ENCODE measurements around the gene RXFP1.

Gene RXFP1

DNA sequence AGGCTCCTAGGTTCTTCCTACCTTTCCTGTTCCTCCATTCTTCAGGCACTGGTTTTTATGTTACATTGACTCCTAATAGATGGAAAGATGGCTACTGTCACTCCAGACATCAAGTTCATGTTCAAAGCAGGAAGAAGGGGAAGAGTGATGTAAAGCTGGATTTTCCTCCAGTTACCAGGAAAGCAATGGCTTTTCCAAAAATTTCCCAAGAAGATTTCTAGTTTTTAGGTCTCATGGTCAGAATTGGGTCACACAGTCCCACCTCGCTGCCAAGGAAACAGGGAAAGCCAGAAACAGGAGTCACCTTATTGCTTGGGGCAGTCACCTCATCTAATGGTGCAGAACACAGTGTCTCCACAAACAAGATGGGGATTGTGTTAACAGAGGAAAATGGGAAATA lies 21.5 kb downstream of the RXFP1 start:
- DNase-seq, result no peak

DNA sequence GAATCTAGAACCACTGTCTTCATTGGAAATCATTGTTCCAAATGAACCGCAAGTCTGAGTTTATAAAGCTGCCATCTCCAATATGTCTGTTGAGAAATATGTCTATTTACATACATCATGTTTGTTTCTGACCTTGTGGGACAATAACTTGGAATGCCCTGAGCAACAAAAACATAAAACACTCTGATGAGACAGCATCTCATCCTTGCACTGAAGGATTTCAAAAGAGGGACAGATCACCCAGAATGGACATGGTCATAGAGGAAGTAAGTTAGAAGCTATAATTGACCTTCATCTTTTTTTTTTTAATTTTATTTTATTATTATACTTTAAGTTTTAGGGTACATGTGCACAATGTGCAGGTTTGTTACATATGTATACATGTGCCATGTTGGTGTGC lies 22.5 kb downstream of the RXFP1 start:
- DNase-seq, result peak in 3 of 4 experiments; percentile 13 to 49 (median 15)

DNA sequence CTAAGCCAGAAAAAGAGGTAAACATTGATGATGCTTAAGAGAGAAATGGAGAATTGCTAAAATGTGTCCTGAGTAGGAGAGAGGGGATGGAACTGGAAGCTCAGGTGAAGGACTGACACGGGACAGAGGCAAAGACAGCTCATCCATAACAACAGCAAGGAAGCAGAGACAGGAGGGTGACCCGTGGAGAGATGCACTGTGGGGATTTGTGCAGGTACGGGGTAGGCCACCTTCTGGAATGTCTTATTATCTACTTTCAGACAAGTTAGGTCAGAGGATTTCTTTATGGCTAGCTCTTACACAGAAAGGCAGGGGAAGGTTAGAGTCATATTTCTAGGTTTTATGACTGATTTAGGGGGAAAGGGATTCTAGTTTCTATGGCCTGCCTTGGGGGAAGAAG lies 31.7 kb downstream of the RXFP1 start:
- no peak for DNase-seq

DNA sequence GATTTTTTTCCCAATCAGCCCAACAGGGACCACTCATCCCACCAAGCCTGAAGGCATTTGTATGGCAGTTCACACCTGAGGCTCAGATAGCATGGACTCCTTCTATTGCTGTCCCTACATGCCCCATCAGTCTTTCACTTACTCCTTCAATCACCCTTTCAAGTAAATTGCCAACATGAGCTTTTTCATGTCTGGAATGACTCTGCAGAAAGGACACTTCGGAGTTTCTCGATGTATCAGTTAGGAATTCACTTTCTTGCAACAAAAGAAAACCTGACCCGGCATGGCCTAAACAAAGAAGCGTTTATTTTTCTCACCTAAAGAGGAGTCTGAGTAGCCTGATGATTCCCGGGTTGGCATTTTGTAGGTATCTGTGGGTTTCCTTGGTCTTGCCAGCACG lies 38.6 kb downstream of the RXFP1 start:
- DNase-seq, result no peak

DNA sequence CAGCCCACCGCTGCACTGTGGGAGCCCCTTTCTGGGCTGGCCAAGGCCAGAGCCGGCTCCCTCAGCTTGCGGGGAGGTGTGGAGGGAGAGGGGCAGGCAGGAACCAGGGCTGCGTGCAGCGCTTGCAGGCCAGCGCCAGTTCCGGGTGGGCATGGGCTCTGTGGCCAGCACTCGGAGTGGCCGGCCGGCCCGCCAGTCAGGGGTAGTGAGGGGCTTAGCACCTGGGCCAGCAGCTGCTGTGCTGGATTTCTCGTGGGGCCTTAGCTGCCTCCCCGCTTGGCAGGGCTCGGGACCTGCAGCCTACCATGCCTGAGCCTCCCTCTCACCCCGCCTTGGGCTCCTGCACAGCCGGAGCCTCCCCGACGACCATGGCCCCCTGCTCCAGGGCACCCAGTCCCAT lies 45.2 kb downstream of the RXFP1 start:
- no peak for DNase-seq

DNA sequence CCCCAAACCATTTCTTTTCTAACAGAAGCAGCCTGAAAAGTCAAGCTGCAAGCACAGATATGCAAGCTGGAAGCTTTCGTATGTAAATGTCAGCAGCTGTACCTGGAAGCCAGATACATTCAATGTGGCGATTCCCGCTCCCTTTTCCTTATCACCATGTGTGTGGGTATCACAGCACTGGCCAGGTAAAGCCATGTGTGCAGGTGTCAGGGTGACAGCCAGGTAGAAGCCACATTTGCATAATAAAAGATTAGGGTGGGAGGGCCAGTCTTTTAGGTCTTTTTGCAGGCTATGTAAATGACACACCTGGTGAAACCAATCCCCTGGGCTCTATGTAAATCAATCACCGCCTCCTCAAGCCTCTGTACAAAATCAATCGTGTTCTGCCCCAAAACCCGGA lies 50.1 kb downstream of the RXFP1 start:
- DNase-seq, result no peak

DNA sequence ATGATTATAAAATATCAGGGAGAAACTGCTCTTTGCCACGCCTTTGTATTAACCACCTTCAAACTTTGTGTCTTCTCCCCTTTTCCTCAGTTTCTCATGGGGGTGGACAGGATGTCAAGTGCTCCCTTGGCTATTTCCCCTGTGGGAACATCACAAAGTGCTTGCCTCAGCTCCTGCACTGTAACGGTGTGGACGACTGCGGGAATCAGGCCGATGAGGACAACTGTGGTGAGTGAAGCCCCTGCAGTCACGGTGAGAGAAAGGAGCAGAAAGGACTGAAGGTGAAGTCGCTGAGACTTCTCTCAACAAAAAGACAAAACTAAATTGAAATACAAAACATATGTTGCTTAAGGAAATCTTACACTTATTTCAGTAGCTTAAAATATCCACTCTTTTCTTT lies 50.9 kb downstream of the RXFP1 start:
- no peak for DNase-seq

DNA sequence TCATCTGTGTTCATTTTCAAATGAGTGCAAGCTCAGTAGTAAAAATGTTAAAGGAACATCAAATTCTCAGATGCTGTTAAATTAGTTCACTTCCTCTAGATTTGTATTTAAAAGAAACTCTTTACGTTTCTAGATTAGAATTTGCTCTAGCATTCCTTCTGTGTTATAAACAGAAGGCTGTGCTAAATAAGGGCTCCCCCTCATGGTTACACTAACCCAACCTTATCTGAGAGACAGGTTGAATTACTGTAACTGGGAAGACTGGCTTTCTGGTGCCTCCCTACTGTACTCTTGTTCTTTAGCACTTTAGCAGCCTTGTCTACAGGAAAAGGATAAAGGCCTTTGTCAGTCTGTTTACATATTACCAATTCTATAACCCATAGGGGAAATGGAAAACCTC lies 56.8 kb downstream of the RXFP1 start:
- DNase-seq, result peak; percentile 8 to 35 (median 32)

DNA sequence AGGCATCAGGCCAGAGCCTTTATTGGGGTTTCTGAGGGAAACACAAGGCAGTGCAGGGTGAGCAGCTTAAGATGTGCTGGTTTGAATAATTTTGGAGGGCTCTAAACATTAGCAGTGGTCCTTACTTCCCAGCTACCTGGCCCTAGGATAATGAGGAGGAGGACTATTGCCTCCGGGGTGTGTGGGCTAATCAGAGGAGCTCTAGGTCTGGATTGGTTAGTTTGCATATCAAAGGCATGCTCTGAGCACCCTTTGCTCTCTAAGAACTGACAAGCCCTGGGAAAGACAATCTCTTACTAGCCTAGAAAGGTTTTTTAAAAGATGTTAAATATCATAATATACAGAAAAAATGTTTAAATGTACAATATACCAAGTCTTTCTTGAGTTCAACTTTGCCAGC lies 58.4 kb downstream of the RXFP1 start:
- no peak for DNase-seq

DNA sequence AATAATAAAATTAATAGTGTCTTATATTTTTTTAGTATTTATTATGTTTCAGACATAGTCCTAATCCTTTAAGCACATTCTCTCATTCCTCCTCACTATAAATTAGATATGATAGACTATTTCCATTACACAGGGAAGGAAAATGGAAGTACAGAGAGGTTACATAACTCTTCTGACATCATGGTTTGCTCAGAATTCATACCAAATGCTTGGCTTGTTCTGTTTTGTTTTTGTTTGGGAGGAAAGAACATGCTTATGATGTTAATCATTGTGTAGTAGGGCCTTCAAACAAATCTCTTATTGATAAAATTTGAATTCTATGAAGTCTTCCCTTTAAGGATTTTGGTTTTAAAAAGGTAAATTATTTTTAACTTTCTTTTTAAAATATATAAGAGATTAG lies 59.5 kb downstream of the RXFP1 start:
- peak in 2 of 4 experiments; percentile 11 for DNase-seq

DNA sequence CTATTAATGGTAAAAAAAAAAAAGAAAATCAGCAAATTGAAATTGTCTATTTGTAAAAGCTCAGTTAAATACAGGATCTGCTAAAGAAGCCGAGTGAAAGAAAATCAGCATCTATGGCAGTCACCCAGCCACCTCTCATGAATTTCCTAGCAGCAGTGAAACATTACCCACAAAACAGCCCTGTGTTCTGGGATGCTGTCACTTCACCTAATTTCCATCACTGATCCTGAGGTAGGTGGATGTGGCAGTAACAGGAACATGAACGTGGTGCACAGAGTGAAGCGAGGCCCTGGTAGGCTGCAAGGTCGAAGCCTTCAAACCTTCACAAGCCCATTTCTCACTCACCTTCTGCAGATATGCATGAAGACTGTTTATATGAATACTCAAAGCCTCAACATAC lies 65.2 kb downstream of the RXFP1 start:
- no peak for DNase-seq

DNA sequence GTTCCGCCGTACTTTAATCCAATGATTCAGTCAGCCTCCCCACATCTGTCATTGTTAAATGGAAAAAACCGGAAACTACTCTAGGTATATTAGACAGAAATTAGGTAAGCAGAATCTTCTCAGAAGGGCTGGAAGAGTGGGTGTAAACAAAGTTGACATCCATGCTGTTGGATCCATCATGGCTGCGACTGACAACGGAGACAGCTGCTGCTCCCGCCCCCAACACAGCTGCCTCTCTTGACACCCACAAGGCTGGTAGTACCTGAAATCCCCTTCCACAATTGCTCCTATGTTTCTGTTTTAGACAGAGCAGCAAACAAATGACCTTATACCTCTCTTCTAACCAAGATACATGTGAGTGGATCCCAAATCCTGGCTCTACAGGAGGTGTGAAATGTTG lies 66.6 kb downstream of the RXFP1 start:
- no peak for DNase-seq

DNA sequence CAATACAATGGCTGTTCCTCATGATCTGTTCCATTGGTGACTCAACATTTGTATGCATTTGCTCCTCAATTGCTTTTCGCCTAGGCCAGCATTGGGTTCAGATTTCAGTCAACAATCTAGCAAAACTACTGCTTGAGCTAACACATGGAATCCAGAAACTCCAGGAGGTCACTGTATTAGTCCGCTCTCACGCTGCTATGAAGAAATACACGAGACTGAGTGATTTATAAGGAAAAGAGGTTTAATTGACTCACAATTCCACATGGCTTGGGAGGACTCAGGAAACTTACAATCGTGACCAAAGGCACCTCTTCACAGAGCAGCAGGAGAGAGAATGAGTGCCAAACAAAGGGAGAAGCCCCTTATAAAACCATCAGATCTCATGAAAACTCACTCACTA lies 67.1 kb downstream of the RXFP1 start:
- DNase-seq, result no peak

DNA sequence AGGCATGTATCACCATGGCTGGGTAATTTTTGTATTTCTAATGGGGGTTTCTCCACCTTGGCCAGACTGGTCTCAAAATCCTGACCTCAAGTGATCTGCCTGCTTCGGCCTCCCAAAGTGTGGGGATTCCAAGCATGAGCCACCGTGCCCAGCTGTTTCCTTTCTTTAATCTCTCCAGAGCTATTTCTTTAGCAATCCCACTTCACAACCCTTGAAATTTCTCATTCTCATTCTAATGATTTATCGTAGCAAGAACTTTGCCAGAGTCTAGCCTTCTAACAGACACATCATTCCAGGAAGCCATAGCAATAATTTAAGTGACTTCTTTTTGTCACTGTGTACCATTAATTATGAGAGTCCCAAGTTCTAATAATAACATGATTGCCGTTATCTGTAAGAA lies 68.6 kb downstream of the RXFP1 start:
- DNase-seq, result no peak

DNA sequence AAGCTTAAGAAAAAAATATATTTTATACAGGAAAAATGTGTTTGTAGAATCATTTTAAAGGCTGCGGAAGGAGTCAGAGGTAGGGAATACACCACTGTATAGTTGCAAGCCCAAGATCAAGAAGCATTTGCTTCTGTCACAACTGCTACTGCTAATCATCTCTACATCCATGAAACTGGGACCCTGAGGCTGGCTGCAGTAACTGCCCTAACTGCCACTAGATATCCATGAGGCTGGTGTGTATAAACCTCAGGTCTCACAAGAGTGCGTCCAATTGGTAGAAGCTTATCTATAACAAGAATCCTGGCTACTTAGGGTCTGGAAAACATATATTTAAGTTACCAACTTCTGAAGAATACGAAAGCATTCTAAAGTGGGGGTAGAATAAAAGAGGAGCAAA lies 69.1 kb downstream of the RXFP1 start:
- DNase-seq, result no peak

DNA sequence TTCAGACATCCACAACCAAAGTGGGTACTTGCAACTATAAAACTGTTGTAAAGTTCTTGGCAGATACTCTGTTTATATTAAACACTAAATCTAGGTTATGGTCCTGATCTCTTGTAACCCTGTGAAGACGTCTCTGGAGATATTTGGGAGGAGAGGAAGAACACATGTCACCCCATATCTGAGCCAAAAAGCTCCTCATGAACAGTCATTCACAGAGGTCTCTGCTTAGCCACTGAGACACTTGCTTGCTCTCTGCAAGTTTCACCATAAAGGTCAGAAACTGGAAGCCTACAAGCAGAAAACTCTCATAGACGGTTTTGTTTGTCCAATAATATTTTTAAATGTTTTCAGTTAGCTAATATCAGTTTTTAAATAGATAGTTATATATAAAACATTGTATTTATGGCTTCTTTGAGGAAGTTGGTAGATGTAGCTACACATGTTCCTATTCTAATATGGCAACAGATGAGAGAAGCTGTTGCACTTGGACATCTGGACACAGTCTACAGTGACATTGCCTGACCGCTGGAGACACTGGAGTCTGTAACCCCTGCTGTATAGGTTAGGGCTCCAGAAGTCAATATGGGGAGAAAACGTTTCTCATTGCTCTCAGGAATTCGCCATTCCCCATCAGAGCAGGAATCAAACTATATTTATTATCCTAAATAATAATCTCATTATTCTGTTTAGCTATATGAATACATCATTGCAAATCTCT lies 76.4 kb downstream of the RXFP1 start:
- DNase-seq, result no peak

DNA sequence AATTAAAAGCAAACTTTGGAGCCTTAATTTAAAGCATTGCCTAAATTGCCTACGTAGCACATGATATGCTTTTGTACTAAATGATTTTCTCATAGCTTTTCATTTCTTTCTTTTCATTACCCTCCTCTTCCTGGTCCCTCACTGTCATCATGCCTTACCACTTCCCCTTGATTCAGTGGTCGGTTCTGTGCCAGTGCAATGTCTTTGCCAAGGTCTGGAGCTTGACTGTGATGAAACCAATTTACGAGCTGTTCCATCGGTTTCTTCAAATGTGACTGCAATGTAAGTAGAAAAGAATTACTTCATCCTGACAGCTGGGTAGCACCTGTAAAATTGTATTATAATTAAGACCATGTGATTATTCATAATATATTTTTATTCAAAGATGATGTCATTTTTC lies 77.5 kb downstream of the RXFP1 start:
- DNase-seq, result peak; percentile 52 to 68 (median 56)

DNA sequence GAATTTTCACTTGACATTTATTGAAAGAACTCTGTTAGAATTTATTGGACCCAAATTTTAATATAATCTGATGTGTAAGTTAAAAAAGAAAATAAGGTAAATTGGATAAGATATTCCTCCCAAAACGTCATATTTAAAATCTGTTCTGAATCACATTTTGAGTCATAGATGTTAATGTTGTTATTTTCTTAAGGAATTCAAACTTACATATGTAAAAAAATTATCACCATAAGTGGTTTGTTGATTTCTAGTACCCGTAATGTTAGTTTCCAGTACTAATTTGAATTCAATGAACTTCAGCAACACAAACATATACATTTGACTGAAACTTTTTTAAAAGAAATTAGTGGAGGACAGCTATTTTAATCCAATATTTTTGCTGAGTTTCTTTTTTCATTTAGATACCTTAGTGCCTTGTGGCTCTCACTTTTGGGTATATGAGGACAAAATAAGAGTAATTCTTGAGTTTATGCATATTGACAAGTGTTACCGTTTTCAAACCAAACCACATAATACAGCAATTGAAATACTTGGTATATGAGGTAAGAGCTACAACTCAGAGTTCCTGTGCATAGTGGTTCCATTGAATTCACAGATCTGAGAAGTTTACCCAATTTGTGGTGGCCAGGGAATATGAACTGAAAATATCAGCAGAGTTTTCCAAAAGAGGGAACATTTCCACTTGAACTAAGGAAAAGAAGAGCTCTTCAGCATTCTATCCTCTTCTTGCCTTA lies 78.2 kb downstream of the RXFP1 start:
- DNase-seq, result no peak

DNA sequence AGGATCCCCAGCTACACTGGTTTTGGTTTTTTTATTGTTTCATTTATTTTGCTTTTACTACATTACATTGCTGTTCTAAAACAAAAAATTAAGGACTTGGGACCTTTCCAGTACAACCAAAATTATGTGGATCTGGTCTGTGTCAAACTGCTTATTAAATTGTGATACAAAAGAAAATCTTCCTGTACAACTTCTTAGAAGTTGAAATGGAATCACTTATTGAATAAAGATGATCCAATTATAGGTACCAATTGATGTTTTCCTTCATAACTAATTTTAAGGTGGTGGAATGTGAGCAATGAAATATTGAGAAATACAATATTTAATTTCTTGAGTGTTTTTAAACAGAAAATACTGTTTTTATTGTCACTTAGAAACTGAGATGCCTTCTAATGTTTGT lies 82.7 kb downstream of the RXFP1 start:
- no peak for DNase-seq

DNA sequence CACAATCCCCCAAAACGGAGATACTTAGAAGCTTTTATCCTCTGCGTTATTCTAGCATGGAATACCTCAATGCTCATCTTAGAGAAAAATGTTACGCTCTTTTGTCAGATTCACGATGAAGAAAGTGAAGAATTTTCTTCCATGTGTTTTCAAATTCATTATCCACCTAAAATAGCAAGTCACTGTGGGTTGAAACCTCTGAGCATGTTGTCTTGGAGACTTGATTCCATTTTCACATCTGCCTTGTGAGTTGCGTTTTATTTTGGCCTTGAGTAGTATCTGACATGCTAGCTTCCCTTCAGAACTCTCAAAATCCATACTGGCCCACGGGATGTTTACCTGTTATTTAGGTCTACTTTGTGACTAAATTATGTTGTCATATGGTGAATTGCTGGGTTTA lies 83.7 kb downstream of the RXFP1 start:
- DNase-seq, result no peak

DNA sequence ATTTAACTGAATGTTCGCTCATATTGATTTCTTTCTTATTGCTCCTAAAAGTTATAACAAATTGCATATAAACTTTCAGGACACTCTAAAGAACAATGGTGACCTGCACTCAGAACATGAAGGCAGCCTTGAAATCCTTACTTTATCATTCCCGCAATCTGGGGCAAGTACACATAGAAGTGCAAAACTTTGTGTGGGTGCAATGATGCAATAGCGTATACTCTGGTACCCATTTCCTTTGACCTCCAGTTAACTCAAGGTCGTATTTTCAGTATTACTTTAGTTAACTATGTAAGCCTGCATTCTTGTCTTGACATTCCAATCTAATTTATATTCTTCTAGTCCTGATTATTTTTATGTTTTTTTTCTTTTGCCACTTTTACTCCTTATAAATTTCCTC lies 85.3 kb downstream of the RXFP1 start:
- no peak for DNase-seq

DNA sequence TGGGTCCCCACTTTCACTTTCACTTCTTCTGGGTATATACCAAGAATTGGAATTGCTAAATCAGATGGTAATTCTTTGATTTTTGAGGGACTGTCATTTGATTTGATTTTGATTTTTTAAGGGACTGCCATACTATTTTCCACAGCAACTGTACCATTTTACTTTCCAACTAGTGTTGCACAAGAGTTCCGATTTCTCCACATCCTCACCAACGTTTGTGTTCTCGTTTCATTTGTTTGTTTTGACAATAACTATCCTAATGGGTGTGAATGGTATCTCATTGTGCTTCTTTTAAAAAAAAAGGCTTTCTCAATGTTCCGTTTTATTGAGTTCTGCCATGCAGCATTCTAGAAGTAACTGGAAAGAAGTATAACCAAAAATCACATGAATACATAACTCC lies 87.4 kb downstream of the RXFP1 start:
- peak; percentile 23 to 52 (median 36) for DNase-seq

DNA sequence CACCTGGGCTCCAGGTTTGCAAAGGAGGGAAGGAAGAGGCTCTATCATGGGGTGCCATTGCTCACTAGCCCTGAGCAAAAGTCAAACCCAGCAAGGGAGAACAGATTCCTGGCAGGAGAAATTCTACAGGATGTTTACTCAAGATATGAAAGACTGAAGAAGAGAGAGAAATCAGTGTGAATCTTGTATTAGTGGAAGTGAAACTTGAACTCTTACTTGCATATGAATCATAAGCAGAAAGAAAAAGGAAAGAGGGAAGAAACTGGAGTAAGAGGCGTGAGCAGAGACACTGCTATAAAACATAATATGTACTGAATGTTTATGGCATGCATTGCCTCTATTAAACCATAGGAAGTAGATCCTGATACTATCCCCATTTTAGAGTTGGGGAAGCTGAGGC lies 89.1 kb downstream of the RXFP1 start:
- DNase-seq, result peak in 3 of 4 experiments; percentile 12 to 70 (median 70)

DNA sequence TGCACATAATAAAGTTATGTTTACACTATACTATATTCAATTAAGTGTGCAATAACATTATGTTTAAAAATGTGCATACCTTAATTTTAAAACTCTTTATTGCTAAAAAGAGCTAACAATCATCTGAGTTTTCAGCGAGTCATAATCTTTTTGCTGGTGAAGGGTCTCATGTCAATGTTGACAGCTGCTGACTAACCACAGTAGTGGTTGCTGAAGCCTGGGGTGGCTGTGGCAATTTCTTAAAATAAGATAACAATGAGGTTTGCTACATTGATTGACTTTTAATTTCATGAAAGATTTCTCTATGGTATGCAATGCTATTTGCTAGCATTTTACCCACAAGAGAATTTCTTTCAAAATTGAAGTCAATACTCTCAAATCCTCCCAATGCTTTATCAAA lies 91.4 kb downstream of the RXFP1 start:
- DNase-seq, result no peak

DNA sequence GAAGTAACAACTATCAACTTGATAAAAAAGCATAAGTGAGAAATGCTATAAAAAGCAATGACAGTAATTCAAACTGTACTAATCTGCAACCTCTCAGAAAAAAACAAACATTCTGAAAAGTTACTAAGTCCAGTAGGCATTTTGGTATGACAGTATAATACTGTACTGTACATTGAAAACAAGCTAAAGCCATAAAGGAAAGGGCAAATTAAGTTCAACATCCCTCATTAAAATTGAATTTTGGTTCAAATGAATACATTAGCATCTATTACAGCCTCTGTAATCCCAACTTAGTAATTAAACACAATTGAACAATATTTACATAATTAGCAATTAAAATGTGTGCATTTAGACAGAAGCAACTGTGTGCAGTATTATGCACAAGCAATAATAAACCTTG lies 96.3 kb downstream of the RXFP1 start:
- DNase-seq, result no peak
